GM23338 (cell line): ENCODE measurements around the gene ERN1.

Experiments
- CREB1 ChIP-seq: fragments of 250-450 bp; sonication (Bioruptor Pico); IDR thresholded peaks from 2 replicates; pipeline ENCODE4 v1.5.0; 2020; ENCODE audit warnings: low read depth, mild to moderate bottlenecking, moderate library complexity
- EZH2 ChIP-seq: fragments of 200-600 bp; sonication (generic); IDR thresholded peaks from one replicate; pipeline ENCODE4 v1.8.0; 2017; ENCODE audit warnings: antibody characterized with exemption, mild to moderate bottlenecking, low read depth; ENCODE audit not compliant: unreplicated experiment
- EZH2phosphoT487 ChIP-seq: fragments of 200-600 bp; sonication (generic); IDR thresholded peaks from one replicate; pipeline ENCODE4 v1.8.1; 2018; ENCODE audit warnings: antibody characterized with exemption; ENCODE audit not compliant: unreplicated experiment
- JUNB ChIP-seq: IDR thresholded peaks from one replicate; pipeline ENCODE4 v1.6.1; 2016; ENCODE audit warnings: antibody characterized with exemption; ENCODE audit not compliant: unreplicated experiment
- NANOG ChIP-seq: IDR thresholded peaks from 2 replicates; pipeline ENCODE4 v1.6.1; 2016; ENCODE audit warnings: antibody characterized with exemption, borderline replicate concordance
- POLR2AphosphoS5 ChIP-seq: IDR thresholded peaks from 2 replicates; pipeline ENCODE4 v1.6.1; 2016; ENCODE audit warnings: antibody characterized with exemption, low read depth
- STAT1 ChIP-seq: IDR thresholded peaks from one replicate; pipeline ENCODE4 v1.6.1; 2016; ENCODE audit warnings: antibody characterized with exemption; ENCODE audit not compliant: unreplicated experiment
- ZNF114 ChIP-seq: fragments of 250-450 bp; sonication (Bioruptor Pico); IDR thresholded peaks from 2 replicates; pipeline ENCODE4 v1.5.0; 2020; ENCODE audit warnings: mild to moderate bottlenecking, moderate library complexity
- ZNF331 ChIP-seq: fragments of 250-450 bp; sonication (Bioruptor Pico); IDR thresholded peaks from 2 replicates; pipeline ENCODE4 v1.5.0; 2020; ENCODE audit warnings: low read depth, mild to moderate bottlenecking, moderate library complexity
- TF ChIP-seq, protein P1 (sequence below), 2 experiments: fragments of 200-600 bp in 1 of 2; sonication (generic) in 1 of 2; conservative IDR thresholded peaks; 2 replicates each; pipeline versions ENCODE4 v1.5.1 to v1.6.1; 2016 to 2017; ENCODE audit warnings: antibody characterized with exemption in 2 of 2, low read depth in 2 of 2, mild to moderate bottlenecking in 2 of 2, moderate library complexity in 1 of 2
- TF ChIP-seq, protein P2 (sequence below): IDR thresholded peaks from one replicate; pipeline ENCODE4 v1.6.1; 2018; ENCODE audit warnings: antibody characterized with exemption; ENCODE audit not compliant: unreplicated experiment
- TF ChIP-seq, protein P3 (sequence below): IDR thresholded peaks from 2 replicates; pipeline ENCODE4 v1.6.1; 2016; ENCODE audit warnings: antibody characterized with exemption
- TF ChIP-seq, protein P4 (sequence below): fragments of 250-450 bp; sonication (Bioruptor Pico); IDR thresholded peaks from 2 replicates; pipeline ENCODE4 v1.5.0; 2020; ENCODE audit warnings: mild to moderate bottlenecking, moderate library complexity

DNA sequence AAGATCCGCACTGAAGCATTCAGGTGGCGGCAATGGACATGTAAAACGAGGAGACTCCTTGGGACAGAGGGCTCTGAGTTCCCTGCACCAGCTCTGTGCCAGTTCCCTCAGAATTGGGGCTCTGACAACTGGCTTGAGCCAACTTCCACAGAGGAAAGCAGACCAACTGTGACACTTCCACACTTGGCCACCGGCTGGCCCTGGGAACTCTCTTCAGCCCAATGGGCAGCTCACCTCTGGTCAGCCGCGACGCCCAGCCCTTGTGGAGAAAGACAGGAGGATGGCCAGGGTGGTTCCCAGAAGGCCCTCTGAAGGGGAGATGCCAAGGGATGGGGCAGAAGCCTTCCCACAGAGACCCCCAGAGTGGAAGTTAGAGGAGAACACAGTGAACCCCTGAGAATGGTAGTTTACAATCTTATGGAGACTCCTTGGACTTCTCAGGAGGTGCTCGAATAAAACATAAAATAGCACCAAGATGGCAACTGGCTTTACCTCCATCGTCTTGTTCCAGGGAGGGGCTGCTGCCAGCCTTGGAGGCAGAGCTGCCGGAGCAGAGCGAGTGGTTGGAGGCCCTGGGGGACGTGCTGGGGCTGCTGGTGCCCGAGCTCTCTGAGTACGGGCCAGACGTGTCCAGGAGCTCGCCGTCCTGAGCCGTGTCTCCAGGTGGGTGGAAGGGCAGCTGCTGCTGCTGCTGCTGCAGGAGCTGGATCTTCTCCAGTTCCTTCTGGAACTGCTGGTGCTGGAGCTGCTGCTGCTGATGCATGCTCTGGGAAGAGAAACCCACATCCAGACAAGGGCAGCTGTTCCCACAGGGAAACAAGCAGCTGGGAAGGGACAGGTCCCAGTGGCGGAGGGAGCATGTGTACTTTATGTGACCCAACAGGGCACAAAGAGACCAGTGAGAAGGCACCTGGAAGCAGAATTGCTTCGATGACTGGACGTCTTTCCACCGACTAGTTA, 74.5 kb downstream of the ERN1 start:
- TF ChIP-seq, protein P1, sequence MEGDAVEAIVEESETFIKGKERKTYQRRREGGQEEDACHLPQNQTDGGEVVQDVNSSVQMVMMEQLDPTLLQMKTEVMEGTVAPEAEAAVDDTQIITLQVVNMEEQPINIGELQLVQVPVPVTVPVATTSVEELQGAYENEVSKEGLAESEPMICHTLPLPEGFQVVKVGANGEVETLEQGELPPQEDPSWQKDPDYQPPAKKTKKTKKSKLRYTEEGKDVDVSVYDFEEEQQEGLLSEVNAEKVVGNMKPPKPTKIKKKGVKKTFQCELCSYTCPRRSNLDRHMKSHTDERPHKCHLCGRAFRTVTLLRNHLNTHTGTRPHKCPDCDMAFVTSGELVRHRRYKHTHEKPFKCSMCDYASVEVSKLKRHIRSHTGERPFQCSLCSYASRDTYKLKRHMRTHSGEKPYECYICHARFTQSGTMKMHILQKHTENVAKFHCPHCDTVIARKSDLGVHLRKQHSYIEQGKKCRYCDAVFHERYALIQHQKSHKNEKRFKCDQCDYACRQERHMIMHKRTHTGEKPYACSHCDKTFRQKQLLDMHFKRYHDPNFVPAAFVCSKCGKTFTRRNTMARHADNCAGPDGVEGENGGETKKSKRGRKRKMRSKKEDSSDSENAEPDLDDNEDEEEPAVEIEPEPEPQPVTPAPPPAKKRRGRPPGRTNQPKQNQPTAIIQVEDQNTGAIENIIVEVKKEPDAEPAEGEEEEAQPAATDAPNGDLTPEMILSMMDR (conservative IDR thresholded peaks at IDR 0.05; ENCODE audit: low read depth in 2 of 2), result no peak
- TF ChIP-seq EZH2phosphoT487 (no peak), POLR2AphosphoS5 (no peak), ZNF331 (no peak), EZH2 (no peak), NANOG (no peak), STAT1 (no peak), ZNF114 (CRISPR knock-in tag) (no peak), JUNB (no peak), CREB1 (CRISPR knock-in tag) (no peak)
- TF ChIP-seq, protein P2, sequence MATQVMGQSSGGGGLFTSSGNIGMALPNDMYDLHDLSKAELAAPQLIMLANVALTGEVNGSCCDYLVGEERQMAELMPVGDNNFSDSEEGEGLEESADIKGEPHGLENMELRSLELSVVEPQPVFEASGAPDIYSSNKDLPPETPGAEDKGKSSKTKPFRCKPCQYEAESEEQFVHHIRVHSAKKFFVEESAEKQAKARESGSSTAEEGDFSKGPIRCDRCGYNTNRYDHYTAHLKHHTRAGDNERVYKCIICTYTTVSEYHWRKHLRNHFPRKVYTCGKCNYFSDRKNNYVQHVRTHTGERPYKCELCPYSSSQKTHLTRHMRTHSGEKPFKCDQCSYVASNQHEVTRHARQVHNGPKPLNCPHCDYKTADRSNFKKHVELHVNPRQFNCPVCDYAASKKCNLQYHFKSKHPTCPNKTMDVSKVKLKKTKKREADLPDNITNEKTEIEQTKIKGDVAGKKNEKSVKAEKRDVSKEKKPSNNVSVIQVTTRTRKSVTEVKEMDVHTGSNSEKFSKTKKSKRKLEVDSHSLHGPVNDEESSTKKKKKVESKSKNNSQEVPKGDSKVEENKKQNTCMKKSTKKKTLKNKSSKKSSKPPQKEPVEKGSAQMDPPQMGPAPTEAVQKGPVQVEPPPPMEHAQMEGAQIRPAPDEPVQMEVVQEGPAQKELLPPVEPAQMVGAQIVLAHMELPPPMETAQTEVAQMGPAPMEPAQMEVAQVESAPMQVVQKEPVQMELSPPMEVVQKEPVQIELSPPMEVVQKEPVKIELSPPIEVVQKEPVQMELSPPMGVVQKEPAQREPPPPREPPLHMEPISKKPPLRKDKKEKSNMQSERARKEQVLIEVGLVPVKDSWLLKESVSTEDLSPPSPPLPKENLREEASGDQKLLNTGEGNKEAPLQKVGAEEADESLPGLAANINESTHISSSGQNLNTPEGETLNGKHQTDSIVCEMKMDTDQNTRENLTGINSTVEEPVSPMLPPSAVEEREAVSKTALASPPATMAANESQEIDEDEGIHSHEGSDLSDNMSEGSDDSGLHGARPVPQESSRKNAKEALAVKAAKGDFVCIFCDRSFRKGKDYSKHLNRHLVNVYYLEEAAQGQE, result no peak
- TF ChIP-seq, protein P3, sequence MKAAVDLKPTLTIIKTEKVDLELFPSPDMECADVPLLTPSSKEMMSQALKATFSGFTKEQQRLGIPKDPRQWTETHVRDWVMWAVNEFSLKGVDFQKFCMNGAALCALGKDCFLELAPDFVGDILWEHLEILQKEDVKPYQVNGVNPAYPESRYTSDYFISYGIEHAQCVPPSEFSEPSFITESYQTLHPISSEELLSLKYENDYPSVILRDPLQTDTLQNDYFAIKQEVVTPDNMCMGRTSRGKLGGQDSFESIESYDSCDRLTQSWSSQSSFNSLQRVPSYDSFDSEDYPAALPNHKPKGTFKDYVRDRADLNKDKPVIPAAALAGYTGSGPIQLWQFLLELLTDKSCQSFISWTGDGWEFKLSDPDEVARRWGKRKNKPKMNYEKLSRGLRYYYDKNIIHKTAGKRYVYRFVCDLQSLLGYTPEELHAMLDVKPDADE, result no peak
- TF ChIP-seq, protein P4, sequence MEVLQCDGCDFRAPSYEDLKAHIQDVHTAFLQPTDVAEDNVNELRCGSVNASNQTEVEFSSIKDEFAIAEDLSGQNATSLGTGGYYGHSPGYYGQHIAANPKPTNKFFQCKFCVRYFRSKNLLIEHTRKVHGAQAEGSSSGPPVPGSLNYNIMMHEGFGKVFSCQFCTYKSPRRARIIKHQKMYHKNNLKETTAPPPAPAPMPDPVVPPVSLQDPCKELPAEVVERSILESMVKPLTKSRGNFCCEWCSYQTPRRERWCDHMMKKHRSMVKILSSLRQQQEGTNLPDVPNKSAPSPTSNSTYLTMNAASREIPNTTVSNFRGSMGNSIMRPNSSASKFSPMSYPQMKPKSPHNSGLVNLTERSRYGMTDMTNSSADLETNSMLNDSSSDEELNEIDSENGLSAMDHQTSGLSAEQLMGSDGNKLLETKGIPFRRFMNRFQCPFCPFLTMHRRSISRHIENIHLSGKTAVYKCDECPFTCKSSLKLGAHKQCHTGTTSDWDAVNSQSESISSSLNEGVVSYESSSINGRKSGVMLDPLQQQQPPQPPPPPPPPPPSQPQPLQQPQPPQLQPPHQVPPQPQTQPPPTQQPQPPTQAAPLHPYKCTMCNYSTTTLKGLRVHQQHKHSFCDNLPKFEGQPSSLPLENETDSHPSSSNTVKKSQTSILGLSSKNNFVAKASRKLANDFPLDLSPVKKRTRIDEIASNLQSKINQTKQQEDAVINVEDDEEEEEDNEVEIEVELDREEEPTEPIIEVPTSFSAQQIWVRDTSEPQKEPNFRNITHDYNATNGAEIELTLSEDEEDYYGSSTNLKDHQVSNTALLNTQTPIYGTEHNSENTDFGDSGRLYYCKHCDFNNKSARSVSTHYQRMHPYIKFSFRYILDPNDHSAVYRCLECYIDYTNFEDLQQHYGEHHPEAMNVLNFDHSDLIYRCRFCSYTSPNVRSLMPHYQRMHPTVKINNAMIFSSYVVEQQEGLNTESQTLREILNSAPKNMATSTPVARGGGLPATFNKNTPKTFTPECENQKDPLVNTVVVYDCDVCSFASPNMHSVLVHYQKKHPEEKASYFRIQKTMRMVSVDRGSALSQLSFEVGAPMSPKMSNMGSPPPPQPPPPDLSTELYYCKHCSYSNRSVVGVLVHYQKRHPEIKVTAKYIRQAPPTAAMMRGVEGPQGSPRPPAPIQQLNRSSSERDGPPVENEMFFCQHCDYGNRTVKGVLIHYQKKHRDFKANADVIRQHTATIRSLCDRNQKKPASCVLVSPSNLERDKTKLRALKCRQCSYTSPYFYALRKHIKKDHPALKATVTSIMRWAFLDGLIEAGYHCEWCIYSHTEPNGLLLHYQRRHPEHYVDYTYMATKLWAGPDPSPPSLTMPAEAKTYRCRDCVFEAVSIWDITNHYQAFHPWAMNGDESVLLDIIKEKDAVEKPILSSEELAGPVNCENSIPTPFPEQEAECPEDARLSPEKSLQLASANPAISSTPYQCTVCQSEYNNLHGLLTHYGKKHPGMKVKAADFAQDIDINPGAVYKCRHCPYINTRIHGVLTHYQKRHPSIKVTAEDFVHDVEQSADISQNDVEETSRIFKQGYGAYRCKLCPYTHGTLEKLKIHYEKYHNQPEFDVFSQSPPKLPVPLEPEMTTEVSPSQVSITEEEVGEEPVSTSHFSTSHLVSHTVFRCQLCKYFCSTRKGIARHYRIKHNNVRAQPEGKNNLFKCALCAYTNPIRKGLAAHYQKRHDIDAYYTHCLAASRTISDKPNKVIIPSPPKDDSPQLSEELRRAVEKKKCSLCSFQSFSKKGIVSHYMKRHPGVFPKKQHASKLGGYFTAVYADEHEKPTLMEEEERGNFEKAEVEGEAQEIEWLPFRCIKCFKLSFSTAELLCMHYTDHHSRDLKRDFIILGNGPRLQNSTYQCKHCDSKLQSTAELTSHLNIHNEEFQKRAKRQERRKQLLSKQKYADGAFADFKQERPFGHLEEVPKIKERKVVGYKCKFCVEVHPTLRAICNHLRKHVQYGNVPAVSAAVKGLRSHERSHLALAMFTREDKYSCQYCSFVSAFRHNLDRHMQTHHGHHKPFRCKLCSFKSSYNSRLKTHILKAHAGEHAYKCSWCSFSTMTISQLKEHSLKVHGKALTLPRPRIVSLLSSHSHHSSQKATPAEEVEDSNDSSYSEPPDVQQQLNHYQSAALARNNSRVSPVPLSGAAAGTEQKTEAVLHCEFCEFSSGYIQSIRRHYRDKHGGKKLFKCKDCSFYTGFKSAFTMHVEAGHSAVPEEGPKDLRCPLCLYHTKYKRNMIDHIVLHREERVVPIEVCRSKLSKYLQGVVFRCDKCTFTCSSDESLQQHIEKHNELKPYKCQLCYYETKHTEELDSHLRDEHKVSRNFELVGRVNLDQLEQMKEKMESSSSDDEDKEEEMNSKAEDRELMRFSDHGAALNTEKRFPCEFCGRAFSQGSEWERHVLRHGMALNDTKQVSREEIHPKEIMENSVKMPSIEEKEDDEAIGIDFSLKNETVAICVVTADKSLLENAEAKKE (CRISPR knock-in tag), result no peak
